ENCODE data around the gene CDC42BPB.

CDC42BPB gene

GRCh38 chr14:102949062-102949800 is 108.1 kb downstream of the CDC42BPB start:
- in situ Hi-C loops (cut with HindIII; ENCODE audit: low sequenced_read_pairs) = no loop called here

- in situ Hi-C loops (cut with HindIII; ENCODE audit: low sequenced_read_pairs) = no loop called here
These were observed 108.7 kb downstream of the CDC42BPB start for GRCh38 chr14:102948698-102949061.

GRCh38 chr14:102947321-102948103 is 109.8 kb downstream of the CDC42BPB start:
- in situ Hi-C loops (cut with HindIII; ENCODE audit: low sequenced_read_pairs) = no loop called here

GRCh38 chr14:102945346-102946130 is 111.8 kb downstream of the CDC42BPB start:
- in situ Hi-C loops (cut with HindIII; ENCODE audit: low sequenced_read_pairs) = no loop called here

GRCh38 chr14:102944448-102945330 is 112.7 kb downstream of the CDC42BPB start:
- in situ Hi-C loops (cut with HindIII; ENCODE audit: low sequenced_read_pairs) = loop anchor here (5.0 kb wide), 1 partner anchor 33 kb away; no protein-coding TSS in a partner anchor

DNA sequence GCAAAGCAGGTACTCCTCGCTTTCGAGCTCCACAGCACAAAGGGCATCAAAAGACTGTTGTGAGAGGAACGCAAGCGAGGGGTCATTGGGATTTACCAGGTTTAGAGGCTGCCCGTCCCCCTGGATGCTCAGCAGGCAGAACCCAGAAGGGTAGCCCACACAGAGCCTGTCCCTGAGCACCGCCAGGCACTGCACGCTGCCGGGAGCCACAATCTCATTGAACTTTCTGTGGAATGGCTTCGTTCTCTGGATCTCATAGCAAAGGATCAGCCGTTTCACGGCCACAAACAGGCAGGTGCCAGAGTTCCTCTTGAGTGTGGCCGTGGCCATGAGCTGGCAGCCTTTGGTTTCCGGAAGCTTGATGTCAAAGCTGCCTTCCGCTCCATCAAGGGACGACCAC is 113.4 kb downstream of the CDC42BPB start:
- in situ Hi-C loops (cut with HindIII; ENCODE audit: low sequenced_read_pairs) = loop anchor here (5.0 kb wide), 1 partner anchor 33 kb away; no protein-coding TSS in a partner anchor

DNA sequence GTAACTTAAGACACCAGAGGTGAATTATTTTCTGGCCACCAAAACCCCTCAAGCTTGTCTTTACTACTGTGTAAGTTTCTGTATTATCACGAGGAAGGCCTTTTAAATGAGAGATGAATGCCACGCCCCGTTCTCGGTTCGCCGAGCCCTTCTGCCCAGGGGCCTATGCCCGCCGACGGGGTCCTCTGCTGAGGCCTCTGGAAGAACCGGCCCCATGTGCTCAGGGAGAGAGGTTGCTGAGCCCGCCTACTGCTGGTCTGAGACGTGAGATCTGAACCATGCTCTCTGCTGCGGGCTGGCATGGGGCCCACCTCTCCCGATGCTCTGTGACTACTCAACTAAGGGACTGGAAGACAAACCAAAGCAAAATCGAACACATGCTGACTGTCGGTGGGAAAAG is 113.9 kb downstream of the CDC42BPB start:
- in situ Hi-C loops (cut with HindIII; ENCODE audit: low sequenced_read_pairs) = loop anchor here (5.0 kb wide), 1 partner anchor 34 kb away; no protein-coding TSS in a partner anchor

DNA sequence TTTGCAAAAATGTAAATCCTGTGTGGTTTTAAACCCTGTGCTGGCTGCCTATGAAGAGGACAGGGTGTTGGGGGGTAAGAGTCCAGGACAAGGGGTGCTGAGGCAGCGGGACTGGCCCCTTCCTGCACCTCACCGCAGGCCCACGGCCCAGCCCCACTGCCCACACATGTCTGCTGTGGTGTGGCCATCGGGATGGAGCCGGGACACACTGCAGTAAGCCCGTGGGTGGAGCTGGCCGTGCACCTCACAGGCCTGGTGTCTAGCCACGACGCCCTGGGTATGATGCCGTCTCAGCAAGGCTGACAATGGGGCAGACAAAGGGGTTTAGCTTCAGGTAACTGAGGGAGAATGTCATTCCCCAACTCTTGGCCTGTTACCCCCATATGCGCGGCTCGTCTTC is 115.3 kb downstream of the CDC42BPB start:
- in situ Hi-C loops (cut with HindIII; ENCODE audit: low sequenced_read_pairs) = loop anchor here (5.0 kb wide), 1 partner anchor 35 kb away; no protein-coding TSS in a partner anchor

GRCh38 chr14:102941419-102942011 is 115.8 kb downstream of the CDC42BPB start:
- in situ Hi-C loops (cut with HindIII; ENCODE audit: low sequenced_read_pairs) = loop anchor here (5.0 kb wide), 1 partner anchor 36 kb away; no protein-coding TSS in a partner anchor

- in situ Hi-C loops (cut with HindIII; ENCODE audit: low sequenced_read_pairs) = loop anchor here (5.0 kb wide), 1 partner anchor 36 kb away; no protein-coding TSS in a partner anchor
These were observed 116.5 kb downstream of the CDC42BPB start for GRCh38 chr14:102940729-102941362.

- in situ Hi-C loops (cut with HindIII; ENCODE audit: low sequenced_read_pairs) = loop anchor here (5.0 kb wide), 1 partner anchor 37 kb away; no protein-coding TSS in a partner anchor
These were observed 117.4 kb downstream of the CDC42BPB start for GRCh38 chr14:102939820-102940561.

- in situ Hi-C loops (cut with HindIII; ENCODE audit: low sequenced_read_pairs) = no loop called here
These were observed 118.0 kb downstream of the CDC42BPB start for GRCh38 chr14:102939329-102939728.

DNA sequence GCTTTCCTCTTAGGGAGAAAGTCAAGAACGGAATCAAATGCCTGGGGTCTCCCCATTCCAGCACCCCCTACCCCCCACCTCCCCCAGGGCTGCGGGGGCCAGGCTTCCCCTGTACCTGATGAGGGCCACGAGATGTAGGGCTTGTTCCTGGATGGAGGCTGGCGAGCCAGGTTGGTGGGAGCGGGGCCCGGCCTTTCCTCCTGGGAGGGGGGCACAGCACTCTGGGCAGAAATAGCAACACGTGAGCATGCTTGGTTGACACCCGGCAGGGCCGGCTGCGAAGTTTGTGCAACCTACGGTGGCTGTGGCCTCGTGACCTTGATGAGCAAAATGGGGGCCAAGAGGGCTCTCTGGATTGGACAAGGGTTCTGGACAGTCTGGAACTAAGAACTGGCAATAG is 119.2 kb downstream of the CDC42BPB start:
- in situ Hi-C loops (cut with HindIII; ENCODE audit: low sequenced_read_pairs) = no loop called here

GRCh38 chr14:102937331-102938175 is 119.8 kb downstream of the CDC42BPB start:
- in situ Hi-C loops (cut with HindIII; ENCODE audit: low sequenced_read_pairs) = no loop called here

- in situ Hi-C loops (cut with HindIII; ENCODE audit: low sequenced_read_pairs) = no loop called here
These were observed 121.6 kb downstream of the CDC42BPB start for GRCh38 chr14:102935756-102936155.

GRCh38 chr14:102933618-102934231 is 123.6 kb downstream of the CDC42BPB start:
- in situ Hi-C loops (cut with HindIII; ENCODE audit: low sequenced_read_pairs) = no loop called here
